Non-pigmented ciliary epithelial cell (primary cell): ENCODE results near the gene ZNF385C.

Experiments
- DNase-seq: peaks from one replicate; pipeline ENCODE4 v3.0.0-alpha.2; 2010; ENCODE audit warnings: low read depth

ZNF385C gene

GRCh38 chr17:41988418-41988817 is 109.9 kb downstream of the ZNF385C start:
- DNase-seq: no peak

- DNase-seq: no peak
These were observed 110.6 kb downstream of the ZNF385C start for GRCh38 chr17:41987642-41988041.

- DNase-seq: no peak
These were observed 111.6 kb downstream of the ZNF385C start for GRCh38 chr17:41986634-41987033.

GRCh38 chr17:41985919-41986318 is 112.4 kb downstream of the ZNF385C start:
- no peak for DNase-seq

- no peak for DNase-seq
These were observed 113.8 kb downstream of the ZNF385C start for GRCh38 chr17:41984454-41984853.

- DNase-seq: no peak
These were observed 116.1 kb downstream of the ZNF385C start for GRCh38 chr17:41982026-41982760.

GRCh38 chr17:41977991-41978390 is 120.3 kb downstream of the ZNF385C start:
- DNase-seq: no peak

- no peak for DNase-seq
These were observed 122.0 kb downstream of the ZNF385C start for GRCh38 chr17:41976142-41976768.
